ENCODE results near the gene MAX. TPM values are rescaled to one million over a fixed set of nuclear protein-coding genes. Genes with fewer than 3 reads are reported as not detected.

MAX gene
- total and polyA plus RNA-seq, 9 of the 15 experiments (the other 6 are each of a cell fraction or from before 2014, with no cell fraction given): 15.4 to 96.5 (median 51.6) TPM

GRCh38 chr14:65115615-65116014 is 13.3 kb upstream of the MAX start:
- no TSS peak for BruUV-seq (replicated peaks)
- Histone ChIP-seq H4K20me1 (replicated peaks; ENCODE audit: control insufficient read depth, insufficient read depth, low read length) (no peaks in the 10 kb centered on the region), H3K4me3 (no peak overlapping the region), H3K4me1 (replicated peaks in 1 of 2; ENCODE audit: control insufficient read depth in 2 of 2, insufficient read depth in 2 of 2, low read length in 2 of 2) (no peaks in the 10 kb centered on the region; a peak in 3 of 5 replicates), H2AFZ (ENCODE audit: low read depth, low read length) (0 out of 2 replicates have a peak overlapping the region, but pooled peaks have one; percentile 24), H3K36me3 (ENCODE audit: control insufficient read depth, insufficient read depth, low read length) (no peaks in the 10 kb centered on the region), H3K79me2 (ENCODE audit: control insufficient read depth, insufficient read depth, low read length) (no peaks in the 10 kb centered on the region), H3K9me1 (ENCODE audit: control insufficient read depth, insufficient read depth, low read length) (no peaks in the 10 kb centered on the region), H3K9me3 (replicated peaks; ENCODE audit: control insufficient read depth, insufficient read depth, low read depth, low read length) (no peaks in the 10 kb centered on the region), H3K9ac (ENCODE audit: insufficient read depth in 1 of 2, low read depth in 2 of 2, low read length in 2 of 2) (no peak overlapping the region), H3K27ac (ENCODE audit: extremely low read depth, low read depth, low read length) (no peak overlapping the region), H3K27me3 (ENCODE audit: control insufficient read depth in 2 of 2, insufficient read depth in 2 of 2, low read length in 2 of 2) (no peaks in the 10 kb centered on the region), H3K4me2 (ENCODE audit: insufficient read depth, low read length) (no peak overlapping the region)
- ATAC-seq: no peak
- intact Hi-C loops (cut with micrococcal nuclease): no loop called here
- CTCF ChIA-PET (ENCODE audit: low intra/inter-chr PET ratio): no interaction called here
- no peak for FAIRE-seq
- POLR2A ChIA-PET: interaction anchor here (1.5 kb wide), 1 partner anchor 13 kb away, joined by 3 read pairs; the partner anchor contains the start of gene MAX
- TF ChIP-seq CHD2 (IDR thresholded peaks at IDR 0.05; ENCODE audit: low read depth, low read length): peak; percentile 70; the same call in 1 of the 2 replicates
- TF ChIP-seq MGA (IDR thresholded peaks at IDR 0.05): peak; percentile 78
- peak; percentile 67 to 88 for TF ChIP-seq E2F6 (IDR thresholded peaks at IDR 0.05; ENCODE audit: borderline replicate concordance in 1 of 2, extremely low read depth in 1 of 2, insufficient read depth in 1 of 2, insufficient read length in 1 of 2, low read depth in 1 of 2, low read length in 1 of 2, poor library complexity in 1 of 2, severe bottlenecking in 1 of 2)
- no peak for TF ChIP-seq DMBX1 (CRISPR knock-in tag; IDR thresholded peaks at IDR 0.05; ENCODE audit: borderline replicate concordance)
- peak; percentile 90 for TF ChIP-seq L3MBTL2 (IDR thresholded peaks at IDR 0.05)
- no peak for TF ChIP-seq CGGBP1 (CRISPR knock-in tag; IDR thresholded peaks at IDR 0.05)
- in situ Hi-C loops (cut with MboI): no loop called here
- 47% methylated on average over 7 of the region's 9 CpGs for WGBS (ENCODE audit: insufficient coverage, low coverage, missing lambda C conversion rate)
- no peak for DNase-seq (ENCODE audit: extremely low read depth in 1 of 4, low spot score in 3 of 4)

Measured in K562 (cell line).